ENCODE measurements around the gene PYGL.
"Not testable (repeated sequence)": the region's sequence is repeated elsewhere in the genome, so short reads cannot be mapped to it uniquely, and the experiment has no call there.

PYGL gene

DNA sequence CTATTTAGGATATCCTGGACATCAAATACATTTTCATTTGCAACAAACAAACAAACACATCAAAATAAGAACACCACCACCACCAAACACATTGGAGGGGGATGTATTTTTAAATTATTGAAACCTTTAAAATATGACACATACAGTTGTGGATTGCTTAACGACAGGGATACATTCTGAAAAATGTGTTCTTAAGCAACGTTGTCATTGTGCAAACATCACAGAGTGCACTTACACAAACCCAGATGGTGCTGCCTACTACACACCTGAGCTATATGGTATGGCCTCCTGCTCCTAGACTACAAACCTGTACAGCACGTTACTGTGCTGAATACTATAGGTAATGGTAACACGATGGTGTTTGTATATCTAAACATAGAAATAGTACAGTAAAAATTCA lies 19.4 kb downstream of the PYGL start:
- no peak for DNase-seq

DNA sequence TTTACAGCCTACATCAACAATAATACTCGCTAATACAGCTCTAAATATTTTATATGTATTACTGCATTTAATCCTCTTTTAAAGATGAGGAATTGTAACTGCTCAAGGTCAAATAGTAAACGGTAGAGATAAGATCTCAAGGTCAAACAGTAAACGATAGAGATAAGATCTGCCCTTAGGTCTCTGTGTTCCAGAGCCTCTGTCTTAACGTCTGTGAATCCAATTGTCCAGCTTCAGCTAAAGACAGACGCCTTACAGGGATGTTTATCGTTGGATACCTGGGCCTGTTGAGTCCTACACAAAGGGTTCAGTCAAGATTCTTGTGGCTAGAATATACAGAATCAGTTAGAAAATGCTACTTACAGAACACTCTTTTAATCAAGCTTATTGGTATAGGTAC lies 20.0 kb downstream of the PYGL start:
- no peak for DNase-seq

DNA sequence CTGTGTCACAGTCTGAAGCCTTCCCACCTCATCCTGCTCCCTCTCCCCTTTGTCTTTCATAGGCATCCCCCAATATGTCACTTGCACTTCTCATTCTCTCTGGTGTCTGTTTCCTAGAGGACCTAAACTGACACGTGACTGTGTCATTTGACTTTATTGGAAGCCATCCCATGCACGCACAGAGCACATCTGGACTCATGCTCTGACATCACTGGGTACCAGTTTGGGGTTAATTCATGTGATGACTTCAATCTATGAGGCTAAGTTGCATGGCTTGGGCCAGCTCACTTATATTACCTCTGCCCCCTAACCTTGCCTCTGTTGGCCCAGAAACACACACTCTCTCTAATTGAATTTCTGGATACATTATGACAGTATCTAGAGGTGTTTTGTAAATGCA lies 21.5 kb downstream of the PYGL start:
- no peak for DNase-seq

DNA sequence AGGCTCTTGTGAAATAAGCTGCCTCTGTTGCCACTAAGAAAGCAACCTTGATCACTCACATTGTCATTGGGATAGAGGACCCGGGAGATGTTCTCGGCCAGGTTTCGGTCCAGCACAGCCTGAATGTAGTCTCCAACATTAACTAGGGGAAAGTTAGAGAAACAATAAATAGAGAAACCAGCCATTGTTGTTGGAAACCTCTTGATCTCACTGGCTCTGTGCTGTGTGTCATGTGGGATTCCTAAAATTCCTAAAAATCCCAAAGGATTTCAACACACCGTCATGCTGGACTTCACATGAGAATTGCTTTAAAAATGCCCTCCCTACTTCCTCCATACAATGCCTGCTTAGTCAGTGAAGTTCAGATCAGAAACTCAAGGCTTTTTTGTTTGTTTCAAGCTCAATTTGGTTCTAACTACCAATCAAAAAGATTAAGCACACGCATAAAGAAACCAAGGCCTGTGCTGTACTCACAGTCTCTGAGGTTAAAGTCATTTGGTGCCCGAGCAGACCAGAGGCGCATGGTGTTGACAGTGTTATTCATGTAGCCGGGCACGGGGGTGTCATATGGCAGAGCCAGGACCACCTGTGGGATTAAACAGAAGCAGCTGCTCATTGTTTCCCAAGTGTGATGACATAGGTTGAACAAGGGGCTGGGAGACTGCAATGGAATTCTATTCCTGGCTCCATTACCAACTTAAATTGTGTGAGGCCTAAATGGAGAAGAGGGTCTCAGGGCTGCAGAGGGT lies 23.6 kb downstream of the PYGL start:
- no peak for DNase-seq

DNA sequence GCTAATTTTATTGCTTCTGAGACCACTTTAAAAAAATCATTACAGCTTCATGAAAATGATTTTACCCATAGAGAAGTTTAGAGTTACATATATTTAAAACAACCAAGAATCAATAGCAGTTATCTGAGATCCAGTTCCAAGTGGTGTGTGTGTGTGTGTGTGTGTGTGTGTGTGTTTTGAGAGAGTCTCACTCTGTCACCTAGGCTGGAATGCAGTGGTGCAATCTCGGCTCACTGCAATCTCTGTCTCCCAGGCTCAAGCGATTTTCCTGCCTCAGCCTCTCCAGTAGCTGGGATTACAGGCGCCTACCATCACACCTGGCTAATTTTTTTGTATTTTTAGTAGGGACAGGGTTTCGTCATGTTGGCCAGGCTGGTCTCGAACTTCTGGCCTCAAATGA lies 24.8 kb downstream of the PYGL start:
- DNase-seq: not testable (repeated sequence)

DNA sequence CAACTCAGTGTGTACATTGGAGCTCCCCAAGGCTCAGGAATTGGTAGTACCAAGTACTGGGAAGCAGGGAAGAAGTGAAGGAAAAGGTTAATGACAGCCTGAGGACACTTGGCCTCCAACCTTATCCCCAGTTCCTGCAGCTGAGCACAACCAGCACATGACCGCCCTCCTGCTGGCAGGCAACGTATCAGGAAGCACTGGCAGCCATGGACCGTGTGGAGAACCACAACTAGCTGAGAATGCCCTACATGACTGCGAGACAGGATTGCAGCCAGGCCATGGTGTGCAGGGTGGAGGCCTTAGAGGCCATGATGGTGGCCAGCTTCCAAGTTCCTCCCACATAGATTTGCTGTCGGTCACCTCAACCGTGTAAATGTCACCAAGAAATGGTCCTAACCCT lies 26.8 kb downstream of the PYGL start:
- no peak for DNase-seq

DNA sequence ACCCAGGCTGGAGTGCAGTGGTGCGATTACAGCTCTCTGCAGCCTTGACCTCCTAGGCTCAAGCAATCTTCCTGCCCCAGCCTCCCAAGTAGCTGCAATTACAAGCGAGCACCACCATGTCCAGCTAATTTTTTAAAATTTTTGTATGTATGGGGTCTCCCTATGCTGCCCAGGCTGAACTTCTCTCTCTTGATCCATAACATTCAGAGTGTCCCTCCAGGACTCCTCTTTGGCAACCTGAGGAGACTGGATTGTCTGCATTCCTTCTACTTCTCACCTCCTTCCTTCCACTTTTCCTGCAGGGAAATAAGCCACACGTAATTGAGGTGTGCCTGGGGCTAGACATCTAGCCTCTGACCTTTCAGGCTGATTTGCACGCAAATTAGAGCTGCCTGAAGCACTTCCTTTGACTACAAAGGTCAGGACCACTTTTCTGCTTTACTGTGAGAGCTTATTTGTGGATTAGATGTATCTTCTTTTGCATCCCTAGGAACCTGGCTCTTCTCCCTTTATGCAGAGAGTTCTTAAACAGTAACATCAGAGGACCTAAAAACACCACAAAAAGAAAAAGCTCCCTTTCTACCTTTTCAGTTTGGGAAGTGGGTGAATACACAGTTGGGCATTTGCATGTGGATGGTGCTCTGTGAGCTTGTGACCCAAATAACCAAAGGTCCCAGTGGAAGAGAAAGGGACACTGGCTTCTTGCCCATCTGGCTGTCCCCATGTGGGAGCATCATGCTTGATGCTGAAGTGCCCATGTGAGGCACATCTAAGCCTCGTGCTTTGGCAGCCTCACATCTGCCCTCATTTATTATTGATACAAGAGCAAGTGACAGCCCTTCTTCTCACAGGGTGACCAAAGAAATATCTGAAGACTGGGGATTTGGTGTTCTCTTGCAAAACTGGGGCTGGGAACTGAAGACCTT lies 33.5 kb downstream of the PYGL start:
- no peak for DNase-seq

DNA sequence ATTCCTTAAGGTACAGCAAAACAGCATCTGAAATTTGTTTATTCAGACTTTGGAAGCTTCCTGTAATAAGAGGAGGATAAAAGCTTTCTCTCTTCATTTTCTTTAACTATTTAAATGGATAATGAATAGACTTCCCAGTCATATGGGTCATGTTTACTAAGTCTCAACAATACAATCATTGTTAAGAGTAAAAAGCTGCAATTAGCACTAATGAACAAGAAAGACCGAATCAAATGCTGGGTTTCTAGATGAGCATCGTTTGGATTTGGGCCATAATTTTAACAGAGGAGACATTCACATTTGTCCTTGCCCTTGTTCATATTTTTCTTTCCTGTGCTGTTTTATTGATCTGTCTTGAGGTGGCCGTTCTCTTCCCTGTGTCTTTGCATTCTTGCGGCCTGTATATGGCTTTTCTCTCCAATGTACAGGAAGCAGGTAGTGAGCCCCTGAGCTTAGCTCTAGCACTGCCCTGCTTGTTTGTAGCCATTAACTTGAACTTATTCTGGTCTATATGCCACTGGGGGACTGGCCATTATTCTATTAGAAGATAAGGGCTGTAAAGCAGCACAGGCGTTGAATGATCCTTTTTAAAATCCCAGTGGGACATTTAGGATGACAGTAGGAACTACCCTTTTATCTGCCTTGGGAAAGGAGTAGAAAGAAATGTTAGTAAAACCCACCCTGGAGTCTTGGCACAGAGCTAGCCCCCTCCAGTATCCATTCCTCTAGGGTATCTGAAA lies 37.8 kb downstream of the PYGL start:
- no peak for DNase-seq

DNA sequence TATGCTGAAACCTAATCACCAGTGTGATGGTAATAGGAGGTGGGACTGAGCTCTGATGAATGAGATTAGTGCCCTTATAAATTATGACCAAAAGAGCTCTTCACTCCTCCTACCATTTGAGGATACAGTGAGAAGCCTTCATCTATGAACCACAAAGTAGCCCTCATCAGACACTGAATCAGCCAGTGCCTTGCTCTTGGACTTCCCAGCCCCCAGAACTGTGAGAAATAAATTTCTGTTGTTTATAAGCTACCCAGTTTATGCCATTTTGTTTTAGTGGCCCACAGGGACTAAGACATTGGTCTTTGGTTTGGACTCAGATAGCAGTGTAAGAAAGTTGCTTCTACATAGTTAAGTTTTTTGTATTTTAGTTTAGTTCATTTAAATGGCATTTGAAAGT lies 39.6 kb downstream of the PYGL start:
- DNase-seq: no peak

DNA sequence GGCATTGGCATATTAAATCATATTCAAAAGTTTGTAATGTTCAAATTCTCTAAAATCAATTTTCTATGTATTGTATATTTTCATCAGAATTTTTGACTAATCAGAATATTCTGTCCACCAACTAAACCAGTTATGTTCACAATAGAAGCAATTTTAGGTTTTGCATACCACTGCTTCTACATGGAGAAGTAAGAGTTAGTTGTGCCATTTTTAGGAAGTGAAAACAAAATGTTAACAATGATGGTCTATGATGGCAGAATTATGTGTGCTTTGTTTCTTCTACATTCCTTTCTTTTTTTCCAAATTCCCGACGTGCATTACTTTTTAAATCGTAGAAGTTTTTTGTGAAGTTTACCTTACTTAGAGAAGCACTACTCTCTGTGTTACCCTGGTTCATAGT lies 42.9 kb downstream of the PYGL start:
- DNase-seq: no peak

DNA sequence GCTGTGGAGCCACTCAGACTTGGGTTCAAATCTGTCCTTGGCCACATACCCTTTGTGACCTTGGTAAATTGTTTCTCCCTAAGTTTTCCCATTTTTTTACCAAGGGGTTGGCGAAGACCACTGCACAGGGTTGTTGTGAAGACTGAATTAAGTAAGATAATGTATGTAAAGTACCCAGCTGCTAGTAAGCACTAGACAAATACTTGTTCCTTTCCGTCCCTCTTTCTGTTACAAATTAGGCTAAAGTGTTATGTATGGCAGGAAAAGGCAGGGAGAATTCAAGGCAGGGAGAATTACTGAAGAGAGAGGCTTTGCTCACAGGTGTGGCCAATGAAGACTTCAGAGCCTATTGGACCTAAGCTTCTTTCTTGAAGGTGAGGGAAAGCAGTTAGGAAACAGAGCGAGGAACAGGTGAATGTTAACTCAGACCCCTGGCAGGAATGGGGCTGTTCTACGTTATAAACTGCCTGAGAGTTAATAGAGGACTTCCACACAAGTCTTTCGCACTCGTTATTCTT lies 46.6 kb downstream of the PYGL start:
- no peak for DNase-seq

DNA sequence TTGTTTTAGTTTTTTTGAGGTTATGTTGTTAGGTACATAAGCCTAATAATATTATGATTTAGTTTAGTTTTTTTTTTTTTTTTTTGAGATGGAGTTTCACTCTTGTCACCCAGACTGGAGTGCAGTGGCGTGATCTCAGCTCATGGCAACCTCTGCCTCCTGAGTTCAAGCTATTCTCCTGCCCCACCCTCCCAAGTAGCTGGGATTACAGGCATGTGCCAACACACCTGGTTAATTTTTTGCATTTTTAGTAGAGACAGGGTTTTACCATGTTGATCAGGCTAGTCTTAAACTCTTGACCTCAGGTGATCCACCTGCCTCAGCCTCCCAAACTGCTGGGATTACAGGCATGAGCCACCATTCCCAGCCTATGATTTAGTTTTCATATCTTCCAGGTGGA lies 47.3 kb downstream of the PYGL start:
- DNase-seq: not testable (repeated sequence)

DNA sequence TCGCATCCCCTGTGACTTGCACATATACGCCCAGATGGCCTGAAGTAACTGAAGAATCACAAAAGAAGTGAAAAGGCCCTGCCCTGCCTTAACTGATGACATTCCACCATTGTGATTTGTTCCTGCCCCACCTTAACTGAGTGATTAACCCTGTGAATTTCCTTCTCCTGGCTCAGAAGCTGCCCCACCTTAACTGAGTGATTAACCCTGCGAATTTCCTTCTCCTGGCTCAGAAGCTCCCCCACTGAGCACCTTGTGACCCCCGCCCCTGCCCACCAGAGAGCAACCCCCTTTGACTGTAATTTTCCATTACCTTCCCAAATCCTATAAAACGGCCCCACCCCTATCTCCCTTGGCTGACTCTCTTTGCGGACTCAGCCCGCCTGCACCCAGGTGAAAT lies 47.9 kb downstream of the PYGL start:
- not testable (repeated sequence) for DNase-seq

DNA sequence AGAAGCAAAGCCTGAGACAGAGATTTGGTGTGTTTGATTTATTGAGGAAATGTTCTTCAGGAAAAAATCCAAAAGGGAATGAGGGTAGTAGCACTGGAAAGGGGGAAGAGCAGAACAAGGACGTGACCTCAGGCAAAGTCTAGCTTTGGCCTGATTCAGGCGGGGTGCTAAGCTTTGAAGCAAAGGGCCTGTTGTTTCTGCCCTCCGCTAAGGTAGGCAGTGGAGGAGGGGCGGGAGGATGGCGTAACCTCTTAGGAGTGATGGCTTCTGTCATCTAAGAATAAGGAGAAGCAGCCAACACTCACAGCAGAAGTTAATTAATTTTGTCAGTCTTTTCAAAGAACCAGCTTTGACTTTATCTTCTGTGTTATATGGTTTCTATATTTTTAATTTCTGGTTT lies 52.0 kb downstream of the PYGL start:
- DNase-seq: no peak

DNA sequence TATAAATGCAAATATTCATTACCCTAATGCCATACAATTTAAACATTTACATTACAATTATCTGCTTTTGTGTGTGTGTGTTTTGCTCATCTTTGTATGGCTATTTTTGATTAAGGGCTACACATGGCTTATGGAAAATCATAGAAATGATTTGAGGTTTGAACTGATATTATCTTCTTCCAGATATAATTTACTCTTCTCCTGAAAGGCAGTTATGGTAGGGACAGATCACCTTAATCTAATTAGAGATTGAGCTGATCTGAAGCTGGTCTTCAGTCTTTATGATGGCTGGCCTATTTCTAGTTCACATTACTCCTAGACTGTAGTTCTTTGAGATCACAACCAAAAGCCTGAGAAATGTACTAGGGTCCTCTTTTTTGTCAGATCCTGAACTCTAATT lies 56.8 kb downstream of the PYGL start:
- no peak for DNase-seq

DNA sequence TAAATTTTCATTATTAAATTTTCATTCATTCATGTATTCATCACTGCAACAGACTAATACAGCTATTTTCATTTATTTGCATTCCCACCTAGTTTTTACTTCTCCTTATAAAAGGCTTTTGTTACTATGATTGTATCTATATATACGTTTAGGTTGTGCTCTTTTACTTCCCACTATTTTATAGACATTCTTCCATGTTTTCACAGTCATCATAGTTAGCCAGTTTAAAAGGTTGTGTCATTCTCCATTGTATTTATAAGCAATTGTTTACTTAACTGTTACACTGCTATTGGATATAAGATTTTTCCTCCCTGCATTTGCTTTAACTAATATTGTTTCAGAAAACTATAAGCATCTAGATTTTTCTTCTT lies 60.5 kb downstream of the PYGL start:
- no peak for DNase-seq

DNA sequence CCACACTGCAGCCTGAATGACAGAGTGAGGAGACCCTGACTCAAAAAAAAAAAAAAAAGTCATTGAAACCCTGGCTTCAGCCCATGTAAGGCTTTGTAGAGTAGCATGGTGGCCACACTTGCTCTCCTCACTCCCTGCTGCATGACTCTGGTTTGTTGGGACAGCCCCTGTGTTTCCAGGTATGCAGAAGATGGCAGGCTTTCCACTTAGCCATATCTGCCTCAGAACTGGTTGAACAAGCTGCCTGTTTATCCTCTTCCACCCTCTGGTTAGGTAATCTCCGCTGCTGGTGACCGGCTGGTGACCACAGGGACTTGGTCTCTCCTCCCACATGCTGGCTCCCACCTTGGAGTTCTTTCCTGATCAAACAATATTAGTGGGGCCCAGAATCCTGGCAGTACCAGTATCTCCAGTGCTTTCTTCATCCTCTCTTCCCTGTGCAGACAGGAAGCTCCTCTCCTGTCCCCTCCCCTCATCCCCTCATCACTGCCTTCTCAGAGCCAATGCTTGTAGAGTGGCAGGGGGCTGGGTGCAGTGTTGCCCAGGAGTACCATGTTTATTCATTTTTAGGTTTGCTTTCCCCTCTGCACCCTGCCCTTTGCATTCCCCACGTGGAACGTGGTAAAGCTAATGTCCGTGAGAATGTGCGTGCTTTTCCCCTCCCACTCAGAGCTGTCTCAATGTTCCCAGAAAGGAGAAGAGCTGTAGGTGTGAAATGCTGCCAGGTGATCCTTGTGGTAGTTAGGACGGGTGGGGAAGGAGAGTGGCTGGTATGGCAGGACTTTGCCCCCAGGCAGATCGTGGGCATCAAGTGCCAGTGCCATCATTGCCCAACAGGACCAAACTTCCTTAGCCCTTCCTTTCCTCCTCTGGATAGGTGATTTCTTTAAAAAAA lies 61.1 kb downstream of the PYGL start:
- DNase-seq: no peak

DNA sequence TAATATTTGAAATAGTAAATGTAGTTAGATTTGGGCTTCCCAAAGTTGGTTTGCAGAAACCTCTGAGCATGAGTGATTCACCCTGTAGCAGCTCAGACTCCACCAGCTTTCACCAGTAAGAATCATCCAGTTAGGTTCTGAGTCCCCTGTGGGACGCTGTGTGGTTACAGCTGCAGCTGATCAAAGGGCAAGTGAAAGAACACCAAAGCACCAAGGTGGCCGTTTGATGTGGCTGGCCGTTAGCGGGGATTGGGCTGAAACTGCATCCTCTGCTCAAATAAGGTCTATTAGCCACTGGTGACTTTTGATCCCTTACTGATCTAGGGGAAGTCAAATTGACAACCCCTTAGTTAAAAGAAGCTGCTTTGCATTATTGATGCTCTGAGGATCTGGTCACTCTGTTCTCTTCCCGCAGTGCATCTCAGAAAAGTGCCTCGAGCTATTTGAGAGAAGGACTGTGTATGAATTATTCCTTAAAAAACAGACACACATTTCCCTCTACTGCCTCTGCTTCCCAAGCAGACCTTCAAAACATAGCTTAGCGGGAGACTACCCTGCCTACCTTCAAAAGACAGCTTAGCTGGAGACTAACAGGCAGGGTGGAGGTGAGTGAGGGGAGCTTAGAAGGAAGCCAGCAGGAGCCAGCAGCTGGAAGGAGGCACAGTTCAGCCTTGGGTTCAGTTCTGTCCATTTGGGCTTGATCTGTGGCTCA lies 68.8 kb downstream of the PYGL start:
- peak; percentile 81 for DNase-seq

DNA sequence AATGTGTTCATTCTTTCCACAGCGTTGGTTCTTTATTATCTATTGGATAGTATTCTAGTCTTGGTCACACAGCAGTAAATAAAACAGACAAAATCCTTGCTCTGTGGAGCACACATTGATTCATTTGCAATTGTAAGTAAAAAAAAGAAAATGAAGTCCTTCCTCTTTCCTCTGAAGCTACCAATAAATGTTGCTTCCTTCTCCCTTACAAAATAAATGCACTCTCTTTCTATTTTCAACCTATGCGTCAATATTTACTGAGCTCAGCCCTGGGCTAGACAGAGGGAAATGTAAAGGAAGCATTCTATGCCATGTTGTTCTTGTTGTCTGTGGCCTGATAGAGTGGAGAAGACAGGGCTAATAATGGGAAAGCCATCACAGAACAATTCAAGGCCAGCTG lies 69.5 kb downstream of the PYGL start:
- no peak for DNase-seq

DNA sequence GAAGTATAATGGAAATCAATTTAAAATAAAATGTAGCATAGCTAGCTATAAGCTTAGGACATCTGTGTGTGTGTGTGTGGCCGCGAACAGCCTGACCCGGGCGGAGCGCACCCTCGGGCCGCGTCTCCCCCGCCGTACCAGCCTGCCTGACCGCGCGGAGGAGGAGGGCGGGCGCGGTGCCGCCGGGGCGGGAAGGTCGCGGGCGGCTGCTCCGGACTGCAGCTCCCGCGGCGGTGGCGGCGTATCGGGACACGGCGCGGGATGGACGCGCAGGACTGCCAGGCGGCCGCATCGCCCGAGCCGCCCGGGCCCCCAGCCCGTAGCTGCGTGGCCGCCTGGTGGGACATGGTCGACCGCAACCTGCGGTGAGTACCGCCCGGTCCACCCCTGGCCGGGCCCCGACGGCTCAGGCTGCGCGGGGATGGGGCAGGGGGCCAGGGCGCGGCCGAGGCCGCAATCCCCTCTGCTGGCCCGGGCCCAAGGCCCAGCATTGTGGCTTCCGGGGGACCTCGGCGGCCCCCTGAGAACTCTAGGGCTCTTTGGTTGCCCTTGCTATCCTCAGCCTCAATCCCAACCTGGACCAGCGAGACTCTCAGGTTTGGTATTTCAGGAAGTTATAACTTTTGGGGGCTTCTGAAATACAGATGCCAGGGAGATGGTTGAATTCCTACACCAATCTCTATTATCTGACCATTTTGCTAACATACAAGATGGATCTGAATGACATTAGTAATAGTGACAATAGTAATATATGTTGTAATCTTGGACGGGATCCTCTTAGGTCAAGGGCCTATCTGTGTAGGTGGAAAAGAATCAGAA lies 72.2 kb downstream of the PYGL start, which contains the start of gene ABHD12B:
TSS of gene ABHD12B (plus strand) at position 140 of the 819 bp plus-strand sequence. CDS start at position 262, 122 bp downstream.
- DNase-seq: no peak

DNA sequence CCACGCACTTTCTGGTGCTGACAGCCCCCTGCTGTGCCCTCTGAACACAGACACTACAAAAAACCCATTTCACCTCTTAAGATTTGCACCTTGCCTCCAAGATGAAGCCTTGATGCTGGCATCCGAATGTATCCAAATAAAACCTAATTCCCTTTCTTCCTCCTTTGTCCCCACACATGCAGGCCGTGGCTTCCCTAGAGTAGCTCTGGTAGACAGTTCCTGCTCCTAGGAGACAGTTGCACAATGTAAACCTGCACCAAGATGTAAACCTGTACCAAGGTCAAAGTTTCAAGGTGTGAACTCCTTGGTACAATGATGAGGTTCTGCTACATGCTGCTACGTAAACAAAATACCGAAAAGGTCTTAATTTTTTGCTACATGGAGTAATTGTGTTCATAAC lies 73.1 kb downstream of the PYGL start:
- no peak for DNase-seq
